Neural cell (in vitro differentiated cells): ENCODE data around the gene SNTA1.

ENCODE experiments used
- CTCF ChIP-seq: fragments of 450-650 bp; IDR thresholded peaks from 2 replicates; pipeline ENCODE4 v1.5.1; 2014; ENCODE audit warnings: antibody characterized with exemption, mild to moderate bottlenecking, moderate library complexity; ENCODE audit not compliant: poor library complexity, severe bottlenecking
- EP300 ChIP-seq: fragments of 450-650 bp; conservative IDR thresholded peaks from 2 replicates; pipeline ENCODE4 v1.6.1; 2014; ENCODE audit warnings: antibody characterized with exemption, mild to moderate bottlenecking, moderate library complexity; ENCODE audit not compliant: poor library complexity, severe bottlenecking
- EZH2 ChIP-seq: fragments of 200-600, 300-800 bp; shearing (Covaris generic), sonication (generic); IDR thresholded peaks from 2 replicates; pipeline ENCODE4 v1.6.1; 2014; ENCODE audit warnings: antibody characterized with exemption, low read length, borderline replicate concordance, mild to moderate bottlenecking; ENCODE audit not compliant: insufficient read depth, poor library complexity, severe bottlenecking
- SMC3 ChIP-seq: fragments of 450-650 bp; conservative IDR thresholded peaks from 2 replicates; pipeline ENCODE4 v1.6.1; 2014; ENCODE audit warnings: antibody characterized with exemption, mild to moderate bottlenecking, moderate library complexity; ENCODE audit not compliant: poor library complexity

- TF ChIP-seq CTCF (no peak), EP300 (no peak), SMC3 (no peak), EZH2 (no peak)
These were observed 32.3 kb downstream of the SNTA1 start for GRCh38 chr20:33411242-33411641.
